ENCODE data around the gene DCTN2. TPM values are rescaled to one million over a fixed set of nuclear protein-coding genes. Genes with fewer than 3 reads are reported as not detected.

The DCTN2 gene
- total RNA-seq, 1 donor from 2014 or later, result 92.5 TPM

GRCh38 chr12:57487055-57487596, 59.9 kb downstream of the DCTN2 start:
- intact Hi-C loops (cut with DNase I), result loop anchor here (5.0 kb wide), 1 partner anchor 60 kb away; the partner anchor contains the start of gene DCTN2
- ATAC-seq (no peak), DNase-seq (ENCODE audit: missing footprints) (no peak)

GRCh38 chr12:57485695-57486094, 61.3 kb downstream of the DCTN2 start:
- no peak for DNase-seq (ENCODE audit: missing footprints)
- ATAC-seq, result no peak
- intact Hi-C loops (cut with DNase I), result loop anchor here (5.0 kb wide), 1 partner anchor 62 kb away; the partner anchor contains the start of gene DCTN2

- intact Hi-C loops (cut with DNase I), result no loop called here
- no peak for DNase-seq (ENCODE audit: missing footprints)
- ATAC-seq, result no peak
Observed at GRCh38 chr12:57483466-57483865, 63.5 kb downstream of the DCTN2 start.

DNA sequence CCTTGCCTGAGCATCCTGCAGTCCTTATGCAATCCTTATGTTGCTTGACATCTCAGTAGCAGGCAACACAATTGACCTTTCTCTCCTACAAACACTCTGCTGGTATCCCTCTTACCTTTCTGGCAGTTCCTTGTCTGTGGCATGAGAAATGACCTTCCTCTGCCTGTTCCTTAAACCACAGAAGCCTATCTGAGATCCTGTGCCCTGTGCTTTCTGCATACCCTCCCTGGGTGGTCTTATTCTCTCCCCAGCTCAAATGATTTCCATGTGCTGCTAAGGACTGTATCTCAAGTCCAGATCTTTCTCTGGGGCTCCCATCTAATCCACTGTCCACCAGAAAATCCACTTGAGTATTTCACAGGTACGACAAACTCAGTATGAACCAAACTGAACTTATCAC, 65.3 kb downstream of the DCTN2 start:
- DNase-seq (ENCODE audit: missing footprints), result no peak
- intact Hi-C loops (cut with DNase I), result no loop called here
- ATAC-seq, result no peak

Small RNA genes within 50 kb of the gene (microRNA-seq; reads per million reads assigned to microRNA genes)
- gene MIR616 (not detected), gene MIR6758 (not detected)

Other genes with a start within 250 kb of the DCTN2 start
- 56.7 TPM for gene R3HDM2, start 116.1 kb downstream of the DCTN2 start, total RNA-seq
- not detected for gene INHBC, start 112.4 kb downstream of the DCTN2 start, total RNA-seq
- gene INHBE, start 91.9 kb downstream of the DCTN2 start, total RNA-seq, result not detected
- 0.92 TPM for gene GLI1, start 87.4 kb downstream of the DCTN2 start, total RNA-seq
- 6.4 TPM for gene ARHGAP9, start 67.3 kb downstream of the DCTN2 start, total RNA-seq
- gene MARS1, start 59.1 kb downstream of the DCTN2 start, total RNA-seq, result 89.7 TPM
- gene DDIT3, start 26.7 kb downstream of the DCTN2 start, total RNA-seq, result 19.2 TPM
- gene MBD6, start 24.4 kb downstream of the DCTN2 start, total RNA-seq, result 34.5 TPM
- 0.05 TPM for gene KIF5A, start 2.9 kb upstream of the DCTN2 start, total RNA-seq
- gene PIP4K2C, start 44.0 kb upstream of the DCTN2 start, total RNA-seq, result 13.1 TPM
- gene DTX3, start 57.6 kb upstream of the DCTN2 start, total RNA-seq, result 23.8 TPM
- 13.0 TPM for gene ARHGEF25, start 64.2 kb upstream of the DCTN2 start, total RNA-seq
- 7.3 TPM for gene B4GALNT1, start 86.0 kb upstream of the DCTN2 start, total RNA-seq
- gene OS9, start 146.9 kb upstream of the DCTN2 start, total RNA-seq, result 110 TPM
- gene AGAP2, start 191.6 kb upstream of the DCTN2 start, total RNA-seq, result 7.8 TPM
- gene TSPAN31, start 197.8 kb upstream of the DCTN2 start, total RNA-seq, result 27.9 TPM
- 42.3 TPM for gene CDK4, start 205.1 kb upstream of the DCTN2 start, total RNA-seq
- 14.5 TPM for gene MARCHF9, start 207.9 kb upstream of the DCTN2 start, total RNA-seq
- 0.49 TPM for gene CYP27B1, start 219.9 kb upstream of the DCTN2 start, total RNA-seq
- 7.0 TPM for gene METTL1, start 224.9 kb upstream of the DCTN2 start, total RNA-seq
- gene EEF1AKMT3, start 225.4 kb upstream of the DCTN2 start, total RNA-seq, result 1.2 TPM
- gene TSFM, start 235.6 kb upstream of the DCTN2 start, total RNA-seq, result 48.2 TPM

Measured in Right ventricle myocardium inferior (tissue), 1 donor.